HepG2 (cell line): ENCODE data around the gene NUSAP1. TPM values are rescaled to one million over a fixed set of nuclear protein-coding genes. Genes with fewer than 3 reads are reported as not detected.

Experiments
- PLSCR1 ChIP-seq: sonication (generic); formaldehyde crosslinking; IDR thresholded peaks from 2 replicates; pipeline ENCODE4 v1.5.0; 2020; ENCODE audit warnings: missing genetic modification reagents, mild to moderate bottlenecking, borderline replicate concordance
- SMARCE1 ChIP-seq: fragments of 450-650 bp; IDR thresholded peaks from 2 replicates; pipeline ENCODE4 v1.6.1; 2017; ENCODE audit warnings: borderline replicate concordance
- TFDP2 ChIP-seq: sonication (generic); formaldehyde crosslinking; IDR thresholded peaks from 2 replicates; pipeline ENCODE4 v1.4.0; 2020; ENCODE audit warnings: missing genetic modification reagents
- TOE1 ChIP-seq: sonication (generic); formaldehyde crosslinking; IDR thresholded peaks from 2 replicates; pipeline ENCODE4 v1.4.0; 2020; ENCODE audit warnings: mild to moderate bottlenecking, missing genetic modification reagents
- ZNF205 ChIP-seq: IDR thresholded peaks from 2 replicates; pipeline ENCODE4 v1.6.1; 2018; ENCODE audit warnings: missing biosample characterization, missing genetic modification reagents
- ZNF383 ChIP-seq: sonication (generic); formaldehyde crosslinking; IDR thresholded peaks from 2 replicates; pipeline ENCODE4 v1.4.0; 2020; ENCODE audit warnings: missing genetic modification reagents, mild to moderate bottlenecking, borderline replicate concordance
- polyA plus RNA-seq, 8 experiments: library from polyadenylated mRNA; depleted of rRNA in 3 of 8; stranded (reverse) in 7 of 8; unstranded in 1 of 8; fragments of >200 nt; fragmentation: Illumina TruSeq in 4 of 8; extraction: Trizol in 4 of 8; gene quantifications; 2 replicates each; pipeline versions ENCODE4 v1.2.1 to v1.2.3, GENCODE V29; 2011 to 2016; ENCODE audit warnings: low read depth in 4 of 8, missing spikeins in 1 of 8, mixed read lengths in 1 of 8; ENCODE audit not compliant: insufficient read depth in 1 of 8
- total RNA-seq, 5 experiments: library from RNA; depleted of rRNA; stranded (reverse); fragments of >200 nt; fragmentation: Illumina TruSeq; extraction: Trizol; gene quantifications; 2 replicates each; pipeline ENCODE4 v1.2.3, GENCODE V29; 2016; ENCODE audit warnings: low read depth in 1 of 5
- TF ChIP-seq, protein P1 (sequence below): IDR thresholded peaks from 2 replicates; pipeline ENCODE4 v1.6.1; 2016; ENCODE audit warnings: missing biosample characterization, missing genetic modification reagents, low read depth
- TF ChIP-seq, protein P2 (sequence below): sonication (generic); formaldehyde crosslinking; IDR thresholded peaks from 2 replicates; pipeline ENCODE4 v1.5.0; 2020; ENCODE audit warnings: mild to moderate bottlenecking, missing genetic modification reagents
- TF ChIP-seq, protein P3 (sequence below): sonication (generic); formaldehyde crosslinking; conservative IDR thresholded peaks from 2 replicates; pipeline ENCODE4 v1.4.0; 2020; ENCODE audit warnings: missing genetic modification reagents
- TF ChIP-seq, protein P4 (sequence below): sonication (generic); formaldehyde crosslinking; conservative IDR thresholded peaks from 2 replicates; pipeline ENCODE4 v1.8.0; 2022; ENCODE audit warnings: mild to moderate bottlenecking, moderate library complexity, missing genetic modification reagents
- TF ChIP-seq, protein P5 (sequence below): sonication (generic); formaldehyde crosslinking; IDR thresholded peaks from 2 replicates; pipeline ENCODE4 v1.4.0; 2020; ENCODE audit warnings: missing genetic modification reagents, borderline replicate concordance
- TF ChIP-seq, protein P6 (sequence below): sonication (generic); formaldehyde crosslinking; IDR thresholded peaks from 2 replicates; pipeline ENCODE4 v1.4.0; 2020; ENCODE audit warnings: mild to moderate bottlenecking, missing genetic modification reagents

The NUSAP1 gene
- total and polyA plus RNA-seq, 2 of the 13 experiments (the other 11 are each of a cell fraction or from before 2014, with no cell fraction given), result 59.5 to 106 TPM

- TF ChIP-seq PLSCR1 (CRISPR knock-in tag), result no peak
- TF ChIP-seq, protein P1, sequence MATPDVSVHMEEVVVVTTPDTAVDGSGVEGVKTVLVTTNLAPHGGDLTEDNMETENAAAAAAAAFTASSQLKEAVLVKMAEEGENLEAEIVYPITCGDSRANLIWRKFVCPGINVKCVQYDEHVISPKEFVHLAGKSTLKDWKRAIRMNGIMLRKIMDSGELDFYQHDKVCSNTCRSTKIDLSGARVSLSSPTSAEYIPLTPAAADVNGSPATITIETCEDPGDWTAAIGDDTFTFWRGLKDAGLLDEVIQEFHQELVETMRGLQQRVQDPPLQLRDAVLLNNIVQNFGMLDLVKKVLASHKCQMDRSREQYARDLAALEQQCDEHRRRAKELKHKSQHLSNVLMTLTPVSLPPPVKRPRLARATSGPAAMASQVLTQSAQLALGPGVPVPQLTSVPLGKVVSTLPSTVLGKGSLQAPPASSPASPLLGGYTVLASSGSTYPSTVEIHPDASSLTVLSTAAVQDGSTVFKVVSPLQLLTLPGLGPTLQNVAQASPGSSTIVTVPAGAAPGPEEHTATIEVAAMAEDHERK (CRISPR knock-in tag), result no peak
- TF ChIP-seq, protein P2, sequence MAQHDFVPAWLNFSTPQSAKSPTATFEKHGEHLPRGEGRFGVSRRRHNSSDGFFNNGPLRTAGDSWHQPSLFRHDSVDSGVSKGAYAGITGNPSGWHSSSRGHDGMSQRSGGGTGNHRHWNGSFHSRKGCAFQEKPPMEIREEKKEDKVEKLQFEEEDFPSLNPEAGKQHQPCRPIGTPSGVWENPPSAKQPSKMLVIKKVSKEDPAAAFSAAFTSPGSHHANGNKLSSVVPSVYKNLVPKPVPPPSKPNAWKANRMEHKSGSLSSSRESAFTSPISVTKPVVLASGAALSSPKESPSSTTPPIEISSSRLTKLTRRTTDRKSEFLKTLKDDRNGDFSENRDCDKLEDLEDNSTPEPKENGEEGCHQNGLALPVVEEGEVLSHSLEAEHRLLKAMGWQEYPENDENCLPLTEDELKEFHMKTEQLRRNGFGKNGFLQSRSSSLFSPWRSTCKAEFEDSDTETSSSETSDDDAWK (CRISPR knock-in tag), result no peak
- TF ChIP-seq, protein P3, sequence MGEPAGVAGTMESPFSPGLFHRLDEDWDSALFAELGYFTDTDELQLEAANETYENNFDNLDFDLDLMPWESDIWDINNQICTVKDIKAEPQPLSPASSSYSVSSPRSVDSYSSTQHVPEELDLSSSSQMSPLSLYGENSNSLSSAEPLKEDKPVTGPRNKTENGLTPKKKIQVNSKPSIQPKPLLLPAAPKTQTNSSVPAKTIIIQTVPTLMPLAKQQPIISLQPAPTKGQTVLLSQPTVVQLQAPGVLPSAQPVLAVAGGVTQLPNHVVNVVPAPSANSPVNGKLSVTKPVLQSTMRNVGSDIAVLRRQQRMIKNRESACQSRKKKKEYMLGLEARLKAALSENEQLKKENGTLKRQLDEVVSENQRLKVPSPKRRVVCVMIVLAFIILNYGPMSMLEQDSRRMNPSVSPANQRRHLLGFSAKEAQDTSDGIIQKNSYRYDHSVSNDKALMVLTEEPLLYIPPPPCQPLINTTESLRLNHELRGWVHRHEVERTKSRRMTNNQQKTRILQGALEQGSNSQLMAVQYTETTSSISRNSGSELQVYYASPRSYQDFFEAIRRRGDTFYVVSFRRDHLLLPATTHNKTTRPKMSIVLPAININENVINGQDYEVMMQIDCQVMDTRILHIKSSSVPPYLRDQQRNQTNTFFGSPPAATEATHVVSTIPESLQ (CRISPR knock-in tag), result no peak; the same call in 1 of the 2 replicates
- TF ChIP-seq, protein P4, sequence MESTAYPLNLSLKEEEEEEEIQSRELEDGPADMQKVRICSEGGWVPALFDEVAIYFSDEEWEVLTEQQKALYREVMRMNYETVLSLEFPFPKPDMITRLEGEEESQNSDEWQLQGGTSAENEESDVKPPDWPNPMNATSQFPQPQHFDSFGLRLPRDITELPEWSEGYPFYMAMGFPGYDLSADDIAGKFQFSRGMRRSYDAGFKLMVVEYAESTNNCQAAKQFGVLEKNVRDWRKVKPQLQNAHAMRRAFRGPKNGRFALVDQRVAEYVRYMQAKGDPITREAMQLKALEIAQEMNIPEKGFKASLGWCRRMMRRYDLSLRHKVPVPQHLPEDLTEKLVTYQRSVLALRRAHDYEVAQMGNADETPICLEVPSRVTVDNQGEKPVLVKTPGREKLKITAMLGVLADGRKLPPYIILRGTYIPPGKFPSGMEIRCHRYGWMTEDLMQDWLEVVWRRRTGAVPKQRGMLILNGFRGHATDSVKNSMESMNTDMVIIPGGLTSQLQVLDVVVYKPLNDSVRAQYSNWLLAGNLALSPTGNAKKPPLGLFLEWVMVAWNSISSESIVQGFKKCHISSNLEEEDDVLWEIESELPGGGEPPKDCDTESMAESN (CRISPR knock-in tag), result peak; percentile 62
- TF ChIP-seq TFDP2, result peak; percentile 98
- TF ChIP-seq, protein P5, sequence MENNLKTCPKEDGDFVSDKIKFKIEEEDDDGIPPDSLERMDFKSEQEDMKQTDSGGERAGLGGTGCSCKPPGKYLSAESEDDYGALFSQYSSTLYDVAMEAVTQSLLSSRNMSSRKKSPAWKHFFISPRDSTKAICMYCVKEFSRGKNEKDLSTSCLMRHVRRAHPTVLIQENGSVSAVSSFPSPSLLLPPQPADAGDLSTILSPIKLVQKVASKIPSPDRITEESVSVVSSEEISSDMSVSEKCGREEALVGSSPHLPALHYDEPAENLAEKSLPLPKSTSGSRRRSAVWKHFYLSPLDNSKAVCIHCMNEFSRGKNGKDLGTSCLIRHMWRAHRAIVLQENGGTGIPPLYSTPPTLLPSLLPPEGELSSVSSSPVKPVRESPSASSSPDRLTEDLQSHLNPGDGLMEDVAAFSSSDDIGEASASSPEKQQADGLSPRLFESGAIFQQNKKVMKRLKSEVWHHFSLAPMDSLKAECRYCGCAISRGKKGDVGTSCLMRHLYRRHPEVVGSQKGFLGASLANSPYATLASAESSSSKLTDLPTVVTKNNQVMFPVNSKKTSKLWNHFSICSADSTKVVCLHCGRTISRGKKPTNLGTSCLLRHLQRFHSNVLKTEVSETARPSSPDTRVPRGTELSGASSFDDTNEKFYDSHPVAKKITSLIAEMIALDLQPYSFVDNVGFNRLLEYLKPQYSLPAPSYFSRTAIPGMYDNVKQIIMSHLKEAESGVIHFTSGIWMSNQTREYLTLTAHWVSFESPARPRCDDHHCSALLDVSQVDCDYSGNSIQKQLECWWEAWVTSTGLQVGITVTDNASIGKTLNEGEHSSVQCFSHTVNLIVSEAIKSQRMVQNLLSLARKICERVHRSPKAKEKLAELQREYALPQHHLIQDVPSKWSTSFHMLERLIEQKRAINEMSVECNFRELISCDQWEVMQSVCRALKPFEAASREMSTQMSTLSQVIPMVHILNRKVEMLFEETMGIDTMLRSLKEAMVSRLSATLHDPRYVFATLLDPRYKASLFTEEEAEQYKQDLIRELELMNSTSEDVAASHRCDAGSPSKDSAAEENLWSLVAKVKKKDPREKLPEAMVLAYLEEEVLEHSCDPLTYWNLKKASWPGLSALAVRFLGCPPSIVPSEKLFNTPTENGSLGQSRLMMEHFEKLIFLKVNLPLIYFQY (CRISPR knock-in tag), result peak; percentile 26; the same call in 1 of the 2 replicates
- no peak for TF ChIP-seq ZNF383
- no peak for TF ChIP-seq ZNF205 (CRISPR knock-in tag)
- TF ChIP-seq, protein P6, sequence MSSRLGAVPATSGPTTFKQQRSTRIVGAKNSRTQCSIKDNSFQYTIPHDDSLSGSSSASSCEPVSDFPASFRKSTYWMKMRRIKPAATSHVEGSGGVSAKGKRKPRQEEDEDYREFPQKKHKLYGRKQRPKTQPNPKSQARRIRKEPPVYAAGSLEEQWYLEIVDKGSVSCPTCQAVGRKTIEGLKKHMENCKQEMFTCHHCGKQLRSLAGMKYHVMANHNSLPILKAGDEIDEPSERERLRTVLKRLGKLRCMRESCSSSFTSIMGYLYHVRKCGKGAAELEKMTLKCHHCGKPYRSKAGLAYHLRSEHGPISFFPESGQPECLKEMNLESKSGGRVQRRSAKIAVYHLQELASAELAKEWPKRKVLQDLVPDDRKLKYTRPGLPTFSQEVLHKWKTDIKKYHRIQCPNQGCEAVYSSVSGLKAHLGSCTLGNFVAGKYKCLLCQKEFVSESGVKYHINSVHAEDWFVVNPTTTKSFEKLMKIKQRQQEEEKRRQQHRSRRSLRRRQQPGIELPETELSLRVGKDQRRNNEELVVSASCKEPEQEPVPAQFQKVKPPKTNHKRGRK (CRISPR knock-in tag), result no peak
- no peak for TF ChIP-seq TOE1
- no peak for TF ChIP-seq SMARCE1
Measured at GRCh38 chr15:41283653-41284426, 48.8 kb upstream of the NUSAP1 start (continued).
